ENCODE results near the gene HHIPL1.

Gene HHIPL1

DNA sequence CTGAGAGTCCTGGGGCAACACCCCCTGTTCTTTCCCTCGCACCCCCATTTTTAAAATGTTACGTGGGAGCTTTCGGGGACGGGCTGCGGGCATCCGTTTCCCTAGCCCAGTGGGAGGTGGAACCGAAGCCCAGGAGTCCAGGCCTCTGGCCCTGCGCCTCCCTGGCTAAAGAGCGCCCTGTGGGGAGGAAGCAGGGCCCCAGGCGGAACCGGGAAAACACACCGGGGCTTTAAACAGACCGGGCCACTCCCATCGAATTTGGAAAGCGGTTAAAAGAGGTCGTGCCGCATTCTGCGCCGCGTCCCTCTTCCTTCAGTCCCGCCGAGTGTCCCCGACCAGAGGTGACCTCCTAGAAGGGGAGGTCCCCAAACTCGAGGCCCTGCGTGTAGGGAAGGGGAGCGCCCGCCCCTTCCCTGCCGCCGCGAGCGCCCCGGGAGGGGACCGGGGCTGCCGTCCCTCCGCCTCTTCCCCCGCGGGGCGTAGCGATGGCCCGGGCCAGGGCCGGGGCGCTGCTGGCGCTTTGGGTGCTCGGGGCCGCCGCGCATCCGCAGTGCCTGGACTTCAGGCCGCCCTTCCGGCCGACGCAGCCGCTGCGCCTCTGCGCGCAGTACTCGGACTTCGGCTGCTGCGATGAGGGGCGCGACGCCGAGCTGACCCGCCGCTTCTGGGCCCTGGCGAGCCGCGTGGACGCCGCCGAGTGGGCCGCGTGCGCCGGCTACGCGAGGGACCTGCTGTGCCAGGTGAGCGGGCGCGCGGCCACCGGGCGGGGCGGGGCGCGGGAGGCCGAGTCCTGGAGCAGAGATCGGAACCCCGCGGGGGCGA is at the start of gene HHIPL1:
HHIPL1 (plus strand) TSS at position 407 of the 822 bp plus-strand sequence; CDS start at position 486, 79 bp downstream.
- DNase-seq (ENCODE audit: low spot score) = no peak

- DNase-seq (ENCODE audit: low spot score) = no peak
Observed at GRCh38 chr14:99595524-99595923, 49.4 kb upstream of the HHIPL1 start.

DNA sequence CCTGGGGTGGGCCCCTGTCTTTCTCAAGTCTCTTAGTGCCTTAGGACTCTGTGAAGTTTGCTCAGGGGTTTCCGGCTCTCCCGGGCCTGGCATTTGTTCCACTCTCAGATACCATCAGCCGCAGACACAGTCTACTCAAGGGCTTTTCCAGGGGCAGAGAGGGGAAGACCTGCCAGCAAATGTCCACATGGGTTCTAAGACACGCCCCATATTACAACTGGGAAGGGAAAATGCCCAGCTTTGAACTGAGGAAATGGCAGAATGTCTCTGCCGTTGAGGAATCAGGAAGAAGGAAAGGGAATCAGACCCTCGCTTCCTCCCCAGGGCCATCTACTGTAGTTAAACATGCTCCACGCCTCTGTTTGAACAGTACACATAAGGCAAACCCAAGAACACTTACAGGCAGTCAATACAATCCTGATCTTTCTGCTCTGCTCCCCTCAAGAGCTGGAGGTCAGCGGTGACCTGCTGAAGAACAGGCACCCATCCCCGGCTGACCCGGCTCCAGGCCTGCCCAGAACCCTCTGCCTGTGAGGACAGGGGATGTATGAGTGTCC is 48.8 kb upstream of the HHIPL1 start:
- DNase-seq (ENCODE audit: low spot score) = no peak

DNA sequence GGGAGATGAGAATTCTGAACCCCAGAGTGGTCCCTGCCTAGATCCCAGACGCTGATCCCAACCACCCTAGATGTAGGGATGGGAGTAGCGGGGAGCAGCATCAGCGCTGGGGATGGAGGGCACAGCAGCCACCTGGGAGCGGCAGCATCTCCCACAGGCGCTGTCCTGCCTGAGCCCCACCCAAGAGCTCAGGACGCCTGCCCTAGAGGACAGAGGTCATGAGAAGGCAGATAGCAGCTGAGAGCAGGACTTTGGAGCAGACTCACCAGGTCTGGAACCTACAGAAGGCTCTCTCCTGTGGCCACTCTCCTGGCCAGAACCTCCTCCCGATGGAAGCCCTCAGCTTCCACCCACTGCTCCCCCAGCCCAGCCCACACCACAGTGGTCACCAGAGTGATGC is 48.2 kb upstream of the HHIPL1 start:
- no peak for DNase-seq (ENCODE audit: low spot score)

DNA sequence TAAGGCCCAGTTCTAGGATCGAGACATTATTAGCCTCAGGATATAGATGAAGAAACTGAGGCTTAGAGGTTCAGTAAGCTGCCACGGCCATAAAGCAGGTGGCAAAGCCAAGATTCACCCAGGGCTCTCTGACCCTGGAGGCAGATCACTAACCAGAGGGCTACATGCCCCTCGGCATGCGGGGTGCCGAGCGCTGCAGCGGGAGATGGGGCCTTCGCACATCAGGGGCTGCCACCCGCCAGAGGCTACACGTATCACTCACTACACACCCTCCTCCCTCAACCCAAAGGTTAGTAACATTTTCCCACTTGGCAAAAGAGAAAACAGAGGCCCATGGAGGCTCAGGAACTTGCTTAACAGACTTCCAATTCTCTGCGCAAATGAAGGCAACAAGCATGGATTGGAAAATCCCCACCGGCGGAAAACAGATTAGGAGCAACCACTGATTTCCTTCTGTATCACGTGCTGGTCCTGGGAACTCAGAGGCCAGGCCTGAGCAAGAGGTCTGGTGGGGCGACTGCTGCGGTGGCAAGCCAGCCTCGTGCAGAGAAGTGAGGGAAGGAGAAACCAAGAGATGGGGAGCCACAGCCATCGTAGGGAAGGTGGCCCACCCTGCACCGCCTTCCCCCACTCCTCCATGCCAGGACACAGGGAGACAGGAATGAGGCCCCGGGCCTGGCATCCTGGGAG is 46.9 kb upstream of the HHIPL1 start:
- no peak for DNase-seq (ENCODE audit: low spot score)

DNA sequence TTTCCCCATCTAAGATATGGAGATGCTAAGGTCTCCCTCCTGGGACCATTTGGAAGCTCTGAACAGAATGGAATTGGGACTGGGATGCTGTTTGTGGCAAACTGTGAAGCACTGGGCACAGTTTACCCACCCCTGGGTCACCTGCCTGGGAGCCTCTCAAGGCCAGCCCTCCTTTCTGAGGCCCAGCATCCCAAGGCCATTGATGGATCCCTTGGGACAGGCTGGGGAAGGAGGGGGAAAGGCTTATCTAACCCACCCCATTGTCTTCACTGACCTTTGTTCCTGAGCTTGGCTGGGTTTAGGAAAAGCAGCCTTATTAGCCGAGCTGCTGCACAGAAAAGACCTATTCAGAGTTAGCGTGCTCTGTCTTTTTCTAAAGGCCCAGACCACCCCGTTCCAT is 46.2 kb upstream of the HHIPL1 start:
- DNase-seq (ENCODE audit: low spot score) = no peak

- DNase-seq (ENCODE audit: low spot score) = no peak
Observed at GRCh38 chr14:99599393-99599792, 45.5 kb upstream of the HHIPL1 start.

- no peak for DNase-seq (ENCODE audit: low spot score)
Observed at GRCh38 chr14:99600232-99600888, 44.6 kb upstream of the HHIPL1 start.

DNA sequence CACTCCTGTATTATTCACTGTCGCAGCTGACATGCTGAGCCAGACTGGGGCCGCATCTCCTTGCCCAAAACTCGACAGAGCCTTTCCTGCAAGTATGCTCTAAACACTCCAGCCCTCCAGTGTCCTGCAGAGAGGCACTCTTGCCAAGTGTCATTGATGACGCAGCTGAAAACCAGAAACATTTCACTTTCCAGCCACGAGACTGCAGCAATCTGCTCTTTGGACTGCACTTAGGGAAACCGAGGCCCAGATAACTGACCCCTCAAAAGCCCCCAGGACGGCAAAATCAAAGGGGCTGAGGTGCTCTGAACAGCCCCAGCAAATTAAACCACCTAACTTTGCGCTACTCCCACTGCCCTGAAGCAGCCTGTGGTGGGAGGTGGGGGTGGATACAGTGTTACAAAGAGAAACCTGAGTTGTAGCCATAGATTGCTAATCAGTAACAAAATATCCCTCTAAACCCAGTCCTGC is 43.5 kb upstream of the HHIPL1 start:
- DNase-seq (ENCODE audit: low spot score) = no peak

GRCh38 chr14:99602054-99602787 is 42.7 kb upstream of the HHIPL1 start:
- no peak for DNase-seq (ENCODE audit: low spot score)

- no peak for DNase-seq (ENCODE audit: low spot score)
Observed at GRCh38 chr14:99602788-99603415, 42.0 kb upstream of the HHIPL1 start.

GRCh38 chr14:99603471-99604277 is 41.3 kb upstream of the HHIPL1 start, which contains the start of gene CCDC85C:
Gene CCDC85C, minus strand, starts transcription at chr14:99604207. Its CDS starts 248 bp downstream, at chr14:99603959.
- peak; percentile 6 for DNase-seq (ENCODE audit: low spot score)

DNA sequence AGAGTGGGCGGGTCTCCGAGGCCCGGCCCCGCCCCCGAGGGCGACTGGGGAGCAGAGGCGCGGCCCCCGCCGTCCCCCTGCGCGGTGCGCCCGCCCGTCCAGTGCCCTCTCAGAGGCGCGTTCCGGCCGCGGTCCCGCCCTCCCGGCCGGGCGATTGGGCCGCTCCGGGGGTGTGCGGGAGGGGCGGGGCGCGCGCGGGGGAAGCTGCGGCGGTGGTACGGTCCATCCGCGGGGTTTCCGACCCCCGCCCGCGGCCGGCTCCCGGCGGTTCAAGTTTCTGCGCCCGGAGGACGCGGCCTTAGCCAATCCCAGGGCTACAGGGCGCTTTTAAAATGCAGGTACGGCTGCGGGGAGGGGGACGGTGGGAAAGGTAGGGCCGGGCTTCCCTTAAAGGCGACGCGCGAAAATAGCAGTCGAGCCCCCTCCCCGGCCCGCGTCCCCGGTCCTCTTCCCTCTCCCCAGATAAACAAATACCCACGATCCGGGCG is 40.6 kb upstream of the HHIPL1 start:
- DNase-seq (ENCODE audit: low spot score) = peak; percentile 84

DNA sequence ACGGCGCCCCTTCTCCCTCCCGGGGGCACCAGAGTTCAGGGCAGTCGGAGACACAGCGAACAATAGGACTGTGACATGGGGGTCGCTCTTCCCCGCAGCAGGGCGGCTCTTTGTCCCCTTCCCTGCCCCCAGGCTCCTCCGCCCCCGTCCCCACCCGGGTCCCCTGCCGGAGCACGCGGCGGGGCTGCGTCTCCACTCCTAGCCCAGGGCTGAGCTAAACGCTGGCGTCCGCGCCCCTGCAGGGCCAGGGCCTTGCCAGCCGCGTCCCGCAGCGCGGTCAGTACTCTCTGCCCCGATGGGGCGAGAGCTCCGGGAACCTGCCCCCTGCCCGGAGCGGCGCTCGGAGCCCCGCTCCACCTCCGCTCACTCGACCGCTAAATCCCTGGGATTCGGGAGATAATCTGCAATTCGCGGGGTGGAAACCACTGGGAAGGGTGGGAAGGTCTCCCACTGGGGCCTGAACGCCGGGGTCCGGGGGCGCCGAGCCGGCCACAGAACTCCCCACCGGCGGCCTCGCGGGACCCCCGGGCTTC is 40.1 kb upstream of the HHIPL1 start:
- no peak for DNase-seq (ENCODE audit: low spot score)

DNA sequence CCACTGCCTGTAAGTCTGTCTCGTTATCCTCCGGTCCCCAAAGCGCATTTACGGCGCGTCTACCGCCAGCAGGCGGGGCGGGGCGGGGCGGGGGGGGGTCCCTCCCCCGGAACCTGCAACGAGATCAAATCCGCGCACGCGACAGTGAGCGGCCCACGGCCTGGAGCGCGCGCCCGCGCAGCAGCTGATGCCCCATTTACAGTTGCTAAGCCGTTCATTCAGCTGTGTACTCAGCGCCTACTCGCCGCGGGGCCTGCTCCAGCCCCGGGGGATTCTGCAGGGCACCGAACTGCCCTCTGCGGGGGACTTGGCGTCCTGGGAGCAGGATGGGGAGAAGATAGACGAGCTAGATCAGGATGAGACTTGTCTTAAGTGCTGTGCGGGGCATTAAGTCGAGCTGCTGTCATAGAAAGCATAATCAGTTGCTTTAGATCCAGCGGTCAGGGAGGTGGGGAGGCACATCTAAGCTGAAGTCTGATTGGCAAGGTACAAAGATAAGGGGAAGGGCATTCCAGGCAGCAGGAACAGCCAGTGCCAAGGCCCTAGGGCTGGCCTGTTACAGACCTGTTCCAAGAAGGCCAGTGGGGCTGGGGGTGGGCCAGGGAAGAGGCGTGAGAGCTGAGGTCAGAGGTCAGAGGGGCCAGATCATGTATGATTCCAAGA is 39.5 kb upstream of the HHIPL1 start:
- peak; percentile 51 for DNase-seq (ENCODE audit: low spot score)

GRCh38 chr14:99606359-99606758 is 38.6 kb upstream of the HHIPL1 start:
- no peak for DNase-seq (ENCODE audit: low spot score)

DNA sequence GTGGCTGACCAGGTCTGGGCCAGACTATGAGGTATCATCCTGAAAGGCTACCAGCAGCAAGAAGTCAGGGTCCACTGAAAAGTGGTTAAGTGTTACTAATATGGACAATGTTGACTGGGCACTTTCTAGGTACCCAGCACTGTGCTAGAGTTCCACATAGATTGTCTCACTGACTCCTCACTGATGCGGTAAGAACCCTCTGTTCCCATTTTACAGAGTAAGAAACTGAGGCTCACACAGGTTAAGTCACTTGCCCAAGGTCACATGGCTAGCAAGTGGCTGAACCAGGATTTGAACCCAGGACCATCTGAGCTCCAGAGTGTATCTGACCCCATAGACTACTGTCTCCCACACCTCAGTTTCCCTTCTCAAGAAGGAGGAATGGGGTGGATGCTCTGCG is 36.3 kb upstream of the HHIPL1 start:
- DNase-seq (ENCODE audit: low spot score) = no peak

DNA sequence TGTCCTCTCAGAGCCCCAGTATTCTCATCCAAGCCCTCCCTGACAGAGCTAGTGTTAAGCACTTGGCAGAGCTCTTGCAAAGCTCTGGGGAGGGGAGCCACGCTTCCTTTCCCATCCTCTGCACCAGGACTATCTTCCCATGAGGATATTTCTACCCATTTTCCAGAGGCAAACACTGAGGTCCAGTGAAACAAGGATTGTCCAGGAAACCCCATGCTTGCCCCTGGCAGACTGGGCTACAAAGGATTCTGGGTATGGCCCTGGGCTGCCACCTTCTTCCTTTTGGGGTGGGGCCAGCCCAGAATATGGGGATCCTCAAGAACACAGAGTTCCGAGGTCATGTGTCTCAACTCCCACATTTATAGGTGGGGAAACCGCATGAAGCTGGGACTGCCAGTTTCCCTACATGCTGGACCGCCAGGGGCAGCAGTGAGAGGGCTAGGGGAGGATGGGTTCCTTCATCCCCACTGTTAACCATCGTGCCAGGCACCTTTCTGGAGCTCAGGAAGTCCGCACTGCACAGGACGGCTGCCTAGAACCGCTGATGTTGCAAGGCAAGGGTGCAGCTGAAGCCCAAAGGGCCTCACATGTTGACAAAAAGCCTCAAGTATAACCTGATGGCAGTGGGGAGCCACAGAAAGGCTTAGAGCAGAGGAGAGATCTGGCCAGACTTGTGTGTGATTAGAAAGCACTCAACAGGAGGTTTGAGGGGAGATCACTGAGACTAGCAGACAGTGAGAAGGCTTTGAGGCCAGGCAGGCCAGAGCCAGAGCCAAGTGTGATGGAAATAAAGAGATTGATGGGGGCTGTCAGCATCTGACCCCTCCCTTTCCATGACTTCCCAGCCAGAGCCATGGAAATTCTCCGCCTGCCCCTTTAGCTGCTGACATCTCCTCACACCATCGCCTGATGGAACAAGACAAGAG is 35.4 kb upstream of the HHIPL1 start:
- no peak for DNase-seq (ENCODE audit: low spot score)
